Esophagus muscularis mucosa (tissue), 3 donors: ENCODE measurements around the gene ZNF280B.

Experiments used
- POLR2A ChIP-seq: fragments of 450-650 bp; IDR thresholded peaks from one replicate; pipeline ENCODE4 v1.6.1; 2017; ENCODE audit warnings: antibody characterized with exemption, moderate library complexity, mild to moderate bottlenecking, low read depth
- TF ChIP-seq, protein P1 (sequence below), 3 experiments: fragments of 200-600 bp in 2 of 3; fragments of 450-650 bp in 1 of 3; sonication (generic) in 2 of 3; IDR thresholded peaks; one replicate each; pipeline ENCODE4 v1.5.1; 2017 to 2019; ENCODE audit warnings: antibody characterized with exemption in 3 of 3, mild to moderate bottlenecking in 2 of 3, moderate library complexity in 1 of 3

DNA sequence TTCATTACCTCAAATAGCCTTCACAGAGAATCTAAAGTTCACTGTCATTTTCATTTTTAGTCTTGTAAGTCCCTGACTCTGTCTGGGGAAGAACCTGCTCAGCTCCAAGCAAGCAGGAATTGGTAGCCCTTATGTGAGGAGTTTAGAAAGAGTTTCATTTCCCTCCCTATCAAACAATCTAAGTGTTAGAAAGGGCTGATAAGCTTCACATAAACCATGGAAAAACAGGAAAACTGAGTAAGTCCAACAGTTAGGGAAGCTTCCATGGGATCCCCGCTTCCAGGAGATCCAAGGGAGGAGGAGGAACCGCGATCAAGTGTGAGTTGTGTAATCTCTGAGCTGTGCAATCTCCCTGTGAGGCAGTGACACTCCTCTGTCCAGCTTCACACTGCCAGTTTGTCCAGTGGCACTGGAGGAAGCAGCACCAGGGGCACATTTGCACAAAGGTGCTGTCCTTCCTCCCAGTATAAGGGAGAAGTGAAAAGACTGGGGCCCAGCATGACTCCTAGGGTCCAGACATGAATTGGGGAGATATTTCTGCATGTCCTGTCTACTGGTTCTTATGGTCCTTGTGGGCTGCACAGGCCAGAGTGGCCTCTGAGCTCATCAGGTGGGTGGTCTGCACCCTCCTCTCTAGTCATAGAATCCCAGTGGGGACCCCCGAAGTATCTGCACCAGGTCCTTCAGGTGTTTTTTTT lies 46.2 kb upstream of the ZNF280B start:
- TF ChIP-seq, protein P1, sequence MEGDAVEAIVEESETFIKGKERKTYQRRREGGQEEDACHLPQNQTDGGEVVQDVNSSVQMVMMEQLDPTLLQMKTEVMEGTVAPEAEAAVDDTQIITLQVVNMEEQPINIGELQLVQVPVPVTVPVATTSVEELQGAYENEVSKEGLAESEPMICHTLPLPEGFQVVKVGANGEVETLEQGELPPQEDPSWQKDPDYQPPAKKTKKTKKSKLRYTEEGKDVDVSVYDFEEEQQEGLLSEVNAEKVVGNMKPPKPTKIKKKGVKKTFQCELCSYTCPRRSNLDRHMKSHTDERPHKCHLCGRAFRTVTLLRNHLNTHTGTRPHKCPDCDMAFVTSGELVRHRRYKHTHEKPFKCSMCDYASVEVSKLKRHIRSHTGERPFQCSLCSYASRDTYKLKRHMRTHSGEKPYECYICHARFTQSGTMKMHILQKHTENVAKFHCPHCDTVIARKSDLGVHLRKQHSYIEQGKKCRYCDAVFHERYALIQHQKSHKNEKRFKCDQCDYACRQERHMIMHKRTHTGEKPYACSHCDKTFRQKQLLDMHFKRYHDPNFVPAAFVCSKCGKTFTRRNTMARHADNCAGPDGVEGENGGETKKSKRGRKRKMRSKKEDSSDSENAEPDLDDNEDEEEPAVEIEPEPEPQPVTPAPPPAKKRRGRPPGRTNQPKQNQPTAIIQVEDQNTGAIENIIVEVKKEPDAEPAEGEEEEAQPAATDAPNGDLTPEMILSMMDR (IDR thresholded peaks at IDR 0.05), result no peak
- no peak for TF ChIP-seq POLR2A
